Liver (tissue), 9 donors: Measurements from ENCODE around the gene SLC37A2. TPM values are rescaled to one million over a fixed set of nuclear protein-coding genes. Genes with fewer than 3 reads are reported as not detected.

ENCODE experiments used
- DNase-seq: peaks from one replicate; pipeline ENCODE4 v3.0.0-alpha.2; 2017; ENCODE audit warnings: low spot score
- H3K27ac ChIP-seq, 2 donors: one replicate each; pipeline ENCODE4 v1.7.0; 2013; ENCODE audit warnings: inconsistent platforms in 2 of 2, low read length in 2 of 2, control low read depth in 1 of 2, low read depth in 1 of 2, mild to moderate bottlenecking in 1 of 2
- H3K27me3 ChIP-seq, 4 donors: one replicate each; pipeline versions ENCODE4 v1.6.1 to v1.7.0; 2013; ENCODE audit warnings: low read length in 3 of 4, inconsistent platforms in 1 of 4, mild to moderate bottlenecking in 1 of 4, moderate library complexity in 1 of 4; ENCODE audit not compliant: control insufficient read depth in 4 of 4, insufficient read depth in 4 of 4
- H3K36me3 ChIP-seq, 4 donors: one replicate each; pipeline versions ENCODE4 v1.6.1 to v1.7.0; 2013; ENCODE audit warnings: low read length in 3 of 4, mild to moderate bottlenecking in 3 of 4, low read depth in 1 of 4, moderate library complexity in 1 of 4; ENCODE audit not compliant: control insufficient read depth in 4 of 4, insufficient read depth in 3 of 4
- H3K4me1 ChIP-seq, 4 donors: one replicate each; pipeline versions ENCODE4 v1.6.1 to v1.7.0; 2013; ENCODE audit warnings: low read length in 3 of 4, mild to moderate bottlenecking in 3 of 4, moderate library complexity in 1 of 4; ENCODE audit not compliant: control insufficient read depth in 4 of 4, insufficient read depth in 4 of 4
- H3K4me3 ChIP-seq, 3 donors: one replicate each; pipeline versions ENCODE4 v1.6.1 to v1.7.0; 2013; ENCODE audit warnings: low read length in 3 of 3, control low read depth in 1 of 3, low read depth in 1 of 3, mild to moderate bottlenecking in 1 of 3
- H3K9ac ChIP-seq, 2 donors: one replicate each; pipeline ENCODE4 v1.7.0; 2013; ENCODE audit warnings: low read length in 2 of 2, mild to moderate bottlenecking in 2 of 2, moderate library complexity in 2 of 2, control low read depth in 1 of 2, low read depth in 1 of 2
- H3K9me3 ChIP-seq, 4 donors: one replicate each; pipeline versions ENCODE4 v1.6.1 to v1.7.0; 2013; ENCODE audit warnings: low read length in 3 of 4; ENCODE audit not compliant: control insufficient read depth in 4 of 4
- CTCF ChIP-seq: fragments of 150-350 bp; IDR thresholded peaks from 2 replicates; pipeline ENCODE4 v1.5.1; 2017; ENCODE audit warnings: improper control_type of control experiment, low read depth, low read length; ENCODE audit not compliant: missing input control
- EGR1 ChIP-seq, 2 donors: IDR thresholded peaks; 2 replicates each; pipeline ENCODE4 v1.6.1; 2016 to 2018; ENCODE audit warnings: antibody characterized with exemption in 2 of 2, low read depth in 2 of 2
- FOXA2 ChIP-seq: IDR thresholded peaks from 2 replicates; pipeline ENCODE4 v1.6.1; 2016; ENCODE audit warnings: antibody characterized with exemption
- GABPA ChIP-seq, 2 donors: IDR thresholded peaks in 1 of 2; conservative IDR thresholded peaks in 1 of 2; 2 replicates each; pipeline ENCODE4 v1.6.1; 2016; ENCODE audit warnings: antibody characterized with exemption in 2 of 2, mild to moderate bottlenecking in 1 of 2, moderate library complexity in 1 of 2
- HNF4A ChIP-seq, 2 donors: conservative IDR thresholded peaks; 2 replicates each; pipeline ENCODE4 v1.6.1; 2016; ENCODE audit warnings: antibody characterized with exemption in 2 of 2, mild to moderate bottlenecking in 2 of 2
- HNF4G ChIP-seq: IDR thresholded peaks from 2 replicates; pipeline ENCODE4 v1.6.1; 2016; ENCODE audit warnings: antibody characterized with exemption
- JUND ChIP-seq, 2 donors: IDR thresholded peaks; 2 replicates each; pipeline ENCODE4 v1.6.1; 2016; ENCODE audit warnings: antibody characterized with exemption in 2 of 2
- MAX ChIP-seq: IDR thresholded peaks from 2 replicates; pipeline ENCODE4 v1.6.1; 2016; ENCODE audit warnings: antibody characterized with exemption
- NR2F2 ChIP-seq: IDR thresholded peaks from 2 replicates; pipeline ENCODE4 v1.6.1; 2016; ENCODE audit warnings: antibody characterized with exemption
- RAD21 ChIP-seq, 2 donors: IDR thresholded peaks; 2 replicates each; pipeline ENCODE4 v1.6.1; 2016; ENCODE audit warnings: antibody characterized with exemption in 2 of 2, mild to moderate bottlenecking in 2 of 2
- REST ChIP-seq: IDR thresholded peaks from 2 replicates; pipeline ENCODE4 v1.6.1; 2016; ENCODE audit warnings: antibody characterized with exemption, mild to moderate bottlenecking
- RXRA ChIP-seq, 2 donors: IDR thresholded peaks; 2 replicates each; pipeline ENCODE4 v1.6.1; 2017 to 2018; ENCODE audit warnings: antibody characterized with exemption in 2 of 2, mild to moderate bottlenecking in 1 of 2
- SP1 ChIP-seq: IDR thresholded peaks from 2 replicates; pipeline ENCODE4 v1.6.1; 2018; ENCODE audit warnings: antibody characterized with exemption, mild to moderate bottlenecking
- TAF1 ChIP-seq: conservative IDR thresholded peaks from 2 replicates; pipeline ENCODE4 v1.6.1; 2016; ENCODE audit warnings: antibody characterized with exemption, mild to moderate bottlenecking
- YY1 ChIP-seq: IDR thresholded peaks from 2 replicates; pipeline ENCODE4 v1.6.1; 2016; ENCODE audit warnings: antibody characterized with exemption, mild to moderate bottlenecking
- WGBS: extraction: QIAGEN DNeasy Blood & Tissue Kit; methylation state at CpG from one replicate; pipeline ENCODE4 v1.1.7; 2013; 5-methylcytosine and 5-hydroxymethylcytosine counted together
- polyA plus RNA-seq, 2 donors: library from polyadenylated mRNA; stranded (reverse) in 1 of 2; unstranded in 1 of 2; fragments of 200-250 nt in 1 of 2; fragments of >200 nt in 1 of 2; fragmentation: Nextera tagmentation in 1 of 2; extraction: Ambion mirVana in 1 of 2; gene quantifications; one replicate each; pipeline versions ENCODE4 v1.2.1 to v1.2.3, GENCODE V29; 2013 to 2015
- total RNA-seq, 2 donors: library from RNA; depleted of rRNA; stranded (reverse); fragments of >200 nt; gene quantifications; one replicate each; pipeline ENCODE4 v1.2.3, GENCODE V29; 2014
- donor health status: healthy.
- donor health status: healthy.
- donor health status: healthy.
- donor health status: healthy.
- donor health status: healthy.

SLC37A2 gene
- total and polyA plus RNA-seq, 4 donors = 0.51 to 12.3 (median 5.6) TPM

- TF ChIP-seq CTCF = no peak
- no peak for TF ChIP-seq HNF4A (conservative IDR thresholded peaks at IDR 0.05)
- no peak for TF ChIP-seq YY1
- no peak for TF ChIP-seq EGR1 (IDR thresholded peaks at IDR 0.05; ENCODE audit: low read depth in 2 of 2)
- no peak for TF ChIP-seq MAX
- no peak for TF ChIP-seq RAD21 (IDR thresholded peaks at IDR 0.05)
- TF ChIP-seq JUND (IDR thresholded peaks at IDR 0.05) = no peak
- TF ChIP-seq REST = no peak
- no peak for TF ChIP-seq TAF1
- TF ChIP-seq GABPA (IDR thresholded peaks at IDR 0.05 in 1 of 2, conservative IDR thresholded peaks at IDR 0.05 in 1 of 2) = no peak
- TF ChIP-seq HNF4G = no peak
- no peak for TF ChIP-seq NR2F2
- no peak for TF ChIP-seq RXRA (IDR thresholded peaks at IDR 0.05)
- no peak for TF ChIP-seq FOXA2
- no peak for TF ChIP-seq SP1
- DNase-seq = no peak
- Histone ChIP-seq H3K27me3 (no peaks in the 10 kb centered on the region), H3K4me3 (no peak overlapping the region), H3K9ac (no peak overlapping the region), H3K36me3 (no peaks in the 10 kb centered on the region), H3K9me3 (no peaks in the 10 kb centered on the region), H3K4me1 (no peaks in the 10 kb centered on the region), H3K27ac (no peak overlapping the region)
Measured at GRCh38 chr11:125052047-125052446, 11.1 kb upstream of the SLC37A2 start.

GRCh38 chr11:125053167-125053566 is 9.9 kb upstream of the SLC37A2 start:
- no peak for DNase-seq

More at GRCh38 chr11:125053167-125053566, 9.9 kb upstream of the SLC37A2 start:
- Histone ChIP-seq H3K27ac (no peak overlapping the region), H3K27me3 (no peaks in the 10 kb centered on the region), H3K4me3 (no peak overlapping the region), H3K4me1 (no peaks in the 10 kb centered on the region), H3K9ac (no peak overlapping the region), H3K9me3 (no peaks in the 10 kb centered on the region), H3K36me3 (no peaks in the 10 kb centered on the region)
- 91% methylated on average over 1 of the region's 1 CpG for WGBS
- TF ChIP-seq TAF1 (no peak), JUND (IDR thresholded peaks at IDR 0.05) (no peak), NR2F2 (no peak), HNF4G (no peak), REST (no peak), EGR1 (IDR thresholded peaks at IDR 0.05; ENCODE audit: low read depth in 2 of 2) (no peak), CTCF (no peak)
